Neural cell (in vitro differentiated cells): Measurements from ENCODE around the gene CCT5.

ENCODE experiments used
- CTCF ChIP-seq: fragments of 450-650 bp; IDR thresholded peaks from 2 replicates; pipeline ENCODE4 v1.5.1; 2014; ENCODE audit warnings: antibody characterized with exemption, mild to moderate bottlenecking, moderate library complexity; ENCODE audit not compliant: poor library complexity, severe bottlenecking
- EP300 ChIP-seq: fragments of 450-650 bp; conservative IDR thresholded peaks from 2 replicates; pipeline ENCODE4 v1.6.1; 2014; ENCODE audit warnings: antibody characterized with exemption, mild to moderate bottlenecking, moderate library complexity; ENCODE audit not compliant: poor library complexity, severe bottlenecking
- EZH2 ChIP-seq: fragments of 200-600, 300-800 bp; shearing (Covaris generic), sonication (generic); IDR thresholded peaks from 2 replicates; pipeline ENCODE4 v1.6.1; 2014; ENCODE audit warnings: antibody characterized with exemption, low read length, borderline replicate concordance, mild to moderate bottlenecking; ENCODE audit not compliant: insufficient read depth, poor library complexity, severe bottlenecking
- RAD21 ChIP-seq: fragments of 450-650 bp; conservative IDR thresholded peaks from 2 replicates; pipeline ENCODE4 v1.6.1; 2014; ENCODE audit warnings: antibody characterized with exemption, mild to moderate bottlenecking, moderate library complexity
- TF ChIP-seq, protein P1 (sequence below): IDR thresholded peaks from 2 replicates; pipeline ENCODE4 v1.6.1; 2012; ENCODE audit warnings: borderline replicate concordance

DNA sequence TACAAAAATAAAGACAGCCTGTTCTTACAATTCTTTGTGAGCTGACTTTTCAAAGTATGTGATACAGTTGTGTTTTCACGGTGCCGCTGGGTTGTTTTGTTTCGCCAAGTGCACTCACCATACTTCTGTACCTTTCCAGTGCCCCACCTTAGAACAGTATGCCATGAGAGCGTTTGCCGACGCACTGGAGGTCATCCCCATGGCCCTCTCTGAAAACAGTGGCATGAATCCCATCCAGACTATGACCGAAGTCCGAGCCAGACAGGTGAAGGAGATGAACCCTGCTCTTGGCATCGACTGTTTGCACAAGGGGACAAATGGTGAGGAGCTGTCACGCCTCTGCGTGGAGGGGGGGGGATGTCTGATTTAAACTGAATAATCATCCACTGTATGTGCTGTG is 12.9 kb downstream of the CCT5 start:
- no peak for TF ChIP-seq EP300
- TF ChIP-seq, protein P1, sequence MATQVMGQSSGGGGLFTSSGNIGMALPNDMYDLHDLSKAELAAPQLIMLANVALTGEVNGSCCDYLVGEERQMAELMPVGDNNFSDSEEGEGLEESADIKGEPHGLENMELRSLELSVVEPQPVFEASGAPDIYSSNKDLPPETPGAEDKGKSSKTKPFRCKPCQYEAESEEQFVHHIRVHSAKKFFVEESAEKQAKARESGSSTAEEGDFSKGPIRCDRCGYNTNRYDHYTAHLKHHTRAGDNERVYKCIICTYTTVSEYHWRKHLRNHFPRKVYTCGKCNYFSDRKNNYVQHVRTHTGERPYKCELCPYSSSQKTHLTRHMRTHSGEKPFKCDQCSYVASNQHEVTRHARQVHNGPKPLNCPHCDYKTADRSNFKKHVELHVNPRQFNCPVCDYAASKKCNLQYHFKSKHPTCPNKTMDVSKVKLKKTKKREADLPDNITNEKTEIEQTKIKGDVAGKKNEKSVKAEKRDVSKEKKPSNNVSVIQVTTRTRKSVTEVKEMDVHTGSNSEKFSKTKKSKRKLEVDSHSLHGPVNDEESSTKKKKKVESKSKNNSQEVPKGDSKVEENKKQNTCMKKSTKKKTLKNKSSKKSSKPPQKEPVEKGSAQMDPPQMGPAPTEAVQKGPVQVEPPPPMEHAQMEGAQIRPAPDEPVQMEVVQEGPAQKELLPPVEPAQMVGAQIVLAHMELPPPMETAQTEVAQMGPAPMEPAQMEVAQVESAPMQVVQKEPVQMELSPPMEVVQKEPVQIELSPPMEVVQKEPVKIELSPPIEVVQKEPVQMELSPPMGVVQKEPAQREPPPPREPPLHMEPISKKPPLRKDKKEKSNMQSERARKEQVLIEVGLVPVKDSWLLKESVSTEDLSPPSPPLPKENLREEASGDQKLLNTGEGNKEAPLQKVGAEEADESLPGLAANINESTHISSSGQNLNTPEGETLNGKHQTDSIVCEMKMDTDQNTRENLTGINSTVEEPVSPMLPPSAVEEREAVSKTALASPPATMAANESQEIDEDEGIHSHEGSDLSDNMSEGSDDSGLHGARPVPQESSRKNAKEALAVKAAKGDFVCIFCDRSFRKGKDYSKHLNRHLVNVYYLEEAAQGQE = no peak
- no peak for TF ChIP-seq CTCF
- TF ChIP-seq EZH2 = no peak
- no peak for TF ChIP-seq RAD21
